A549 (cell line): ENCODE data around the gene CYP4F22.

ENCODE experiments used
- BCL3 ChIP-seq: fragments of >200 bp; sonication (Bioruptor Twin); formaldehyde crosslinking; IDR thresholded peaks from 3 replicates; pipeline ENCODE4 v1.6.1; 2016
- CBX2 ChIP-seq: fragments of 200-600 bp; sonication (generic); IDR thresholded peaks from 2 replicates; pipeline ENCODE4 v1.6.1; 2016; ENCODE audit warnings: low read depth, mild to moderate bottlenecking, borderline replicate concordance
- CEBPB ChIP-seq, 2 experiments: fragments of >200 bp in 1 of 2; sonication (Bioruptor Twin) in 1 of 2; formaldehyde crosslinking in 1 of 2; IDR thresholded peaks; 2 replicates each; pipeline ENCODE4 v1.6.1; 2012 to 2016
- CHD2 ChIP-seq: fragments of 150-350 bp; IDR thresholded peaks from 2 replicates; pipeline ENCODE4 v1.6.1; 2014; ENCODE audit warnings: low read length; ENCODE audit not compliant: partially characterized antibody
- CHD4 ChIP-seq: fragments of 200-600 bp; sonication (generic); IDR thresholded peaks from 2 replicates; pipeline ENCODE4 v1.6.1; 2016; ENCODE audit warnings: antibody characterized with exemption, mild to moderate bottlenecking, borderline replicate concordance
- CTCF ChIP-seq: fragments of >200 bp; sonication (Bioruptor Twin); formaldehyde crosslinking; IDR thresholded peaks from 3 replicates; pipeline ENCODE4 v1.5.1; 2016
- EP300 ChIP-seq, 2 experiments: fragments of >200 bp; sonication (Bioruptor Twin); formaldehyde crosslinking; IDR thresholded peaks; 2 replicates in 1 of 2; 3 replicates in 1 of 2; pipeline ENCODE4 v1.6.1; 2016 to 2017
- GATA3 ChIP-seq: IDR thresholded peaks from 2 replicates; pipeline ENCODE4 v1.6.1; 2012; ENCODE audit warnings: borderline replicate concordance
- JUNB ChIP-seq: fragments of >200 bp; sonication (Bioruptor Twin); formaldehyde crosslinking; IDR thresholded peaks from 2 replicates; pipeline ENCODE4 v1.6.1; 2016
- POLR2A ChIP-seq: IDR thresholded peaks from 2 replicates; pipeline ENCODE4 v1.6.1; 2012; ENCODE audit warnings: mild to moderate bottlenecking, low read length
- RAD21 ChIP-seq, 2 experiments: fragments of >200 bp in 1 of 2; sonication (Bioruptor Twin) in 1 of 2; formaldehyde crosslinking in 1 of 2; IDR thresholded peaks in 1 of 2; conservative IDR thresholded peaks in 1 of 2; 2 replicates in 1 of 2; 3 replicates in 1 of 2; pipeline ENCODE4 v1.6.1; 2012 to 2018; ENCODE audit warnings: inconsistent platforms in 1 of 2
- REST ChIP-seq: fragments of 200-600 bp; sonication (generic); IDR thresholded peaks from 2 replicates; pipeline ENCODE4 v1.6.1; 2016; ENCODE audit warnings: antibody characterized with exemption, mild to moderate bottlenecking, moderate library complexity
- RFX5 ChIP-seq: fragments of 450-650 bp; IDR thresholded peaks from 2 replicates; pipeline ENCODE4 v1.7.1; 2014; ENCODE audit warnings: antibody characterized with exemption, mild to moderate bottlenecking, moderate library complexity

GRCh38 chr19:15468675-15469512, 39.4 kb upstream of the CYP4F22 start:
- TF ChIP-seq POLR2A (no peak), CEBPB (IDR thresholded peaks at IDR 0.05) (no peak), CBX2 (no peak), JUNB (no peak), CTCF (no peak), RFX5 (no peak), RAD21 (conservative IDR thresholded peaks at IDR 0.05 in 1 of 2, IDR thresholded peaks at IDR 0.05 in 1 of 2) (no peak), GATA3 (no peak), CHD4 (no peak), REST (no peak), EP300 (IDR thresholded peaks at IDR 0.05) (no peak), CHD2 (no peak), BCL3 (no peak)
